H9 (cell line): ENCODE data around the gene NDE1. TPM values are rescaled to one million over a fixed set of nuclear protein-coding genes. Genes with fewer than 3 reads are reported as not detected.

Experiments
- DNase-seq: peaks from one replicate; pipeline ENCODE4 v3.0.0-alpha.2; 2017
- H2AFZ ChIP-seq: one replicate; pipeline ENCODE4 v1.6.1; 2013; ENCODE audit warnings: mild to moderate bottlenecking, low read length, control low read depth, moderate library complexity
- H2AK5ac ChIP-seq: 2 replicates; pipeline ENCODE4 v1.6.1; 2013; ENCODE audit warnings: low read length, control low read depth, mixed read lengths; ENCODE audit not compliant: insufficient read length
- H2BK120ac ChIP-seq: one replicate; pipeline ENCODE4 v1.6.1; 2013; ENCODE audit warnings: low read depth, mild to moderate bottlenecking, low read length, control low read depth, inconsistent platforms; ENCODE audit not compliant: poor library complexity, severe bottlenecking
- H2BK12ac ChIP-seq: 2 replicates; pipeline ENCODE4 v1.6.1; 2013; ENCODE audit warnings: low read length, control low read depth, mixed read lengths, low read depth; ENCODE audit not compliant: insufficient read length
- H2BK15ac ChIP-seq: 2 replicates; pipeline ENCODE4 v1.6.1; 2013; ENCODE audit warnings: low read depth, low read length, control low read depth
- H2BK20ac ChIP-seq: one replicate; pipeline ENCODE4 v1.6.1; 2013; ENCODE audit warnings: low read depth, mild to moderate bottlenecking, low read length, control low read depth, inconsistent platforms; ENCODE audit not compliant: poor library complexity, severe bottlenecking
- H2BK5ac ChIP-seq: 2 replicates; pipeline ENCODE4 v1.6.1; 2013; ENCODE audit warnings: low read length, control low read depth, mixed read lengths; ENCODE audit not compliant: insufficient read length
- H3K14ac ChIP-seq: 2 replicates; pipeline ENCODE4 v1.6.1; 2013; ENCODE audit warnings: low read length, control low read depth; ENCODE audit not compliant: insufficient read depth
- H3K18ac ChIP-seq: 2 replicates; pipeline ENCODE4 v1.6.1; 2013; ENCODE audit warnings: low read depth, mild to moderate bottlenecking, mixed read lengths, low read length, control low read depth; ENCODE audit not compliant: insufficient read length
- H3K23ac ChIP-seq: 2 replicates; pipeline ENCODE4 v1.6.1; 2013; ENCODE audit warnings: low read length, control low read depth, mixed read lengths, low read depth; ENCODE audit not compliant: insufficient read length
- H3K23me2 ChIP-seq: 2 replicates; pipeline ENCODE4 v1.6.1; 2013; ENCODE audit warnings: low read depth, mild to moderate bottlenecking, mixed read lengths, low read length, control low read depth; ENCODE audit not compliant: insufficient read length, poor library complexity, severe bottlenecking
- H3K27ac ChIP-seq: 2 replicates; pipeline ENCODE4 v1.5.1; 2013; ENCODE audit warnings: low read length, control low read depth, mixed read lengths, low read depth; ENCODE audit not compliant: insufficient read length
- H3K27me3 ChIP-seq: 2 replicates; pipeline ENCODE4 v1.6.1; 2013; ENCODE audit warnings: low read length, control low read depth, inconsistent platforms; ENCODE audit not compliant: insufficient read depth
- H3K4ac ChIP-seq: 2 replicates; pipeline ENCODE4 v1.6.1; 2013; ENCODE audit warnings: low read depth, mild to moderate bottlenecking, control low read depth, inconsistent platforms, low read length, moderate library complexity
- H3K4me1 ChIP-seq: 2 replicates; pipeline ENCODE4 v1.6.1; 2013; ENCODE audit warnings: low read length, control low read depth, inconsistent platforms; ENCODE audit not compliant: insufficient read depth
- H3K4me2 ChIP-seq: 2 replicates; pipeline ENCODE4 v1.6.1; 2013; ENCODE audit warnings: low read length, control low read depth, mixed read lengths; ENCODE audit not compliant: insufficient read length, insufficient read depth
- H3K56ac ChIP-seq: 2 replicates; pipeline ENCODE4 v1.6.1; 2013; ENCODE audit warnings: low read depth, mild to moderate bottlenecking, mixed read lengths, low read length, control low read depth; ENCODE audit not compliant: insufficient read length
- H3K79me1 ChIP-seq: 2 replicates; pipeline ENCODE4 v1.6.1; 2013; ENCODE audit warnings: low read depth, mild to moderate bottlenecking, moderate library complexity, low read length, control low read depth, inconsistent platforms; ENCODE audit not compliant: insufficient read depth, poor library complexity, severe bottlenecking
- H3K79me2 ChIP-seq: 2 replicates; pipeline ENCODE4 v1.6.1; 2013; ENCODE audit warnings: low read length, control low read depth, inconsistent platforms; ENCODE audit not compliant: insufficient read depth
- H3K9ac ChIP-seq: 2 replicates; pipeline ENCODE4 v1.6.1; 2013; ENCODE audit warnings: low read length, control low read depth, mixed read lengths; ENCODE audit not compliant: insufficient read length; ENCODE audit errors: extremely low read depth
- H3K9me3 ChIP-seq: one replicate; pipeline ENCODE4 v1.6.1; 2013; ENCODE audit warnings: low read depth, low read length, inconsistent platforms; ENCODE audit not compliant: control insufficient read depth
- H3T11ph ChIP-seq: one replicate; pipeline ENCODE4 v1.6.1; 2013; ENCODE audit warnings: mild to moderate bottlenecking, low read length, control low read depth, inconsistent platforms
- H4K20me1 ChIP-seq: one replicate; pipeline ENCODE4 v1.6.1; 2013; ENCODE audit not compliant: control insufficient read depth, insufficient read length, insufficient read depth
- H4K5ac ChIP-seq: 2 replicates; pipeline ENCODE4 v1.6.1; 2013; ENCODE audit warnings: low read depth, mild to moderate bottlenecking, mixed read lengths, low read length, control low read depth; ENCODE audit not compliant: insufficient read length
- H4K8ac ChIP-seq: replicated peaks from 2 replicates; pipeline ENCODE4 v1.6.1; 2013; ENCODE audit warnings: low read length, control low read depth, mixed read lengths, low read depth; ENCODE audit not compliant: insufficient read length
- H4K91ac ChIP-seq: 2 replicates; pipeline ENCODE4 v1.6.1; 2013; ENCODE audit warnings: low read depth, mild to moderate bottlenecking, moderate library complexity, mixed read lengths, low read length, control low read depth; ENCODE audit not compliant: insufficient read length
- H3K27ac Mint-ChIP-seq, 3 experiments: 2 replicates in 2 of 3; 3 replicates in 1 of 3; pipeline ENCODE4 v1.8.0; 2020 to 2021; ENCODE audit warnings: mixed read lengths in 3 of 3, mild to moderate bottlenecking in 1 of 3, moderate library complexity in 1 of 3
- H3K27me3 Mint-ChIP-seq: 2 replicates; pipeline ENCODE4 v1.8.0; 2021; ENCODE audit warnings: low read depth, mild to moderate bottlenecking, moderate library complexity, mixed read lengths
- H3K36me3 Mint-ChIP-seq, 3 experiments: 2 replicates in 2 of 3; 3 replicates in 1 of 3; pipeline ENCODE4 v1.8.0; 2020 to 2021; ENCODE audit warnings: low read depth in 3 of 3, mixed read lengths in 3 of 3; ENCODE audit not compliant: insufficient read depth in 1 of 3
- H3K4me1 Mint-ChIP-seq, 2 experiments: 2 replicates each; pipeline ENCODE4 v1.8.0; 2020; ENCODE audit warnings: mixed read lengths in 2 of 2
- H3K4me3 Mint-ChIP-seq, 2 experiments: 2 replicates in 1 of 2; 3 replicates in 1 of 2; pipeline ENCODE4 v1.8.0; 2020 to 2021; ENCODE audit warnings: mild to moderate bottlenecking in 2 of 2, mixed read lengths in 2 of 2, moderate library complexity in 1 of 2
- H3K9me3 Mint-ChIP-seq, 2 experiments: 2 replicates in 1 of 2; 3 replicates in 1 of 2; pipeline ENCODE4 v1.8.0; 2020; ENCODE audit warnings: mild to moderate bottlenecking in 2 of 2, mixed read lengths in 2 of 2, moderate library complexity in 1 of 2
- WGBS: extraction: QIAGEN DNeasy Blood & Tissue Kit; methylation state at CpG from one replicate; pipeline ENCODE4 v1.1.7; 2013; ENCODE audit warnings: missing lambda C conversion rate, low lambda C conversion rate, mixed read lengths; ENCODE audit not compliant: insufficient read length; ENCODE audit errors: extremely low coverage; 5-methylcytosine and 5-hydroxymethylcytosine counted together
- total RNA-seq: library from RNA; stranded (reverse); gene quantifications from 2 replicates; pipeline ENCODE4 v1.2.1, GENCODE V29; 2021
- TF ChIP-seq, protein P1 (sequence below): fragments of 200-600 bp; sonication (generic); conservative IDR thresholded peaks from 3 replicates; pipeline ENCODE4 v1.8.0; 2021; ENCODE audit warnings: antibody characterized with exemption, mild to moderate bottlenecking

Gene NDE1
- total RNA-seq, 1 experiment from 2014 or later: 49.6 TPM

- H3K23me2 ChIP-seq: no peaks in the 10 kb centered on the region
- no peak overlapping the region for H2BK15ac ChIP-seq
- Mint-ChIP-seq H3K4me1 (peaks cover 3 to 11% of the 10 kb centered on the region in 2 experiments), H3K27ac (no peak overlapping the region; a peak in 1 of 7 replicates), H3K27me3 (no peaks in the 10 kb centered on the region), H3K4me3 (no peak overlapping the region), H3K36me3 (peaks cover 16 to 79% (median 59%) of the 10 kb centered on the region in 3 experiments; a peak in 6 of 7 replicates), H3K9me3 (no peaks in the 10 kb centered on the region)
- no peak overlapping the region for H2BK5ac ChIP-seq
- no peak overlapping the region for H3K23ac ChIP-seq
- H4K20me1 ChIP-seq: no peaks in the 10 kb centered on the region
- no peaks in the 10 kb centered on the region for H3K27me3 ChIP-seq
- no peak overlapping the region for H2BK20ac ChIP-seq
- H3K9me3 ChIP-seq: no peaks in the 10 kb centered on the region
- H4K91ac ChIP-seq: no peak overlapping the region
- no peak overlapping the region for H2BK120ac ChIP-seq
- no peak for DNase-seq
- no peak overlapping the region for H3K9ac ChIP-seq
- H3K4me2 ChIP-seq: no peak overlapping the region
- H3K4ac ChIP-seq: no peak overlapping the region
- H2AK5ac ChIP-seq: no peak overlapping the region
- no peak overlapping the region for H4K8ac ChIP-seq
- no peak overlapping the region for H4K5ac ChIP-seq
- H2BK12ac ChIP-seq: no peak overlapping the region
- no peak overlapping the region for H2AFZ ChIP-seq
- H3K14ac ChIP-seq: no peak overlapping the region
- no peak overlapping the region for H3K18ac ChIP-seq
- H3T11ph ChIP-seq: no peak overlapping the region
- H3K56ac ChIP-seq: no peak overlapping the region
- H3K79me2 ChIP-seq: no peaks in the 10 kb centered on the region
- no peaks in the 10 kb centered on the region for H3K4me1 ChIP-seq
- H3K79me1 ChIP-seq: no peaks in the 10 kb centered on the region
- H3K27ac ChIP-seq: no peak overlapping the region
- TF ChIP-seq, protein P1, sequence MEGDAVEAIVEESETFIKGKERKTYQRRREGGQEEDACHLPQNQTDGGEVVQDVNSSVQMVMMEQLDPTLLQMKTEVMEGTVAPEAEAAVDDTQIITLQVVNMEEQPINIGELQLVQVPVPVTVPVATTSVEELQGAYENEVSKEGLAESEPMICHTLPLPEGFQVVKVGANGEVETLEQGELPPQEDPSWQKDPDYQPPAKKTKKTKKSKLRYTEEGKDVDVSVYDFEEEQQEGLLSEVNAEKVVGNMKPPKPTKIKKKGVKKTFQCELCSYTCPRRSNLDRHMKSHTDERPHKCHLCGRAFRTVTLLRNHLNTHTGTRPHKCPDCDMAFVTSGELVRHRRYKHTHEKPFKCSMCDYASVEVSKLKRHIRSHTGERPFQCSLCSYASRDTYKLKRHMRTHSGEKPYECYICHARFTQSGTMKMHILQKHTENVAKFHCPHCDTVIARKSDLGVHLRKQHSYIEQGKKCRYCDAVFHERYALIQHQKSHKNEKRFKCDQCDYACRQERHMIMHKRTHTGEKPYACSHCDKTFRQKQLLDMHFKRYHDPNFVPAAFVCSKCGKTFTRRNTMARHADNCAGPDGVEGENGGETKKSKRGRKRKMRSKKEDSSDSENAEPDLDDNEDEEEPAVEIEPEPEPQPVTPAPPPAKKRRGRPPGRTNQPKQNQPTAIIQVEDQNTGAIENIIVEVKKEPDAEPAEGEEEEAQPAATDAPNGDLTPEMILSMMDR: no peak
- WGBS: no CpG with 5 or more reads among the region's 10 CpGs
Observed at GRCh38 chr16:15610369-15610871, 39.6 kb upstream of the NDE1 start.
